HCT116 (cell line): ENCODE results near the gene PTPRO. TPM values are rescaled to one million over a fixed set of nuclear protein-coding genes. Genes with fewer than 3 reads are reported as not detected.

Experiments used
- ATAC-seq: fragments of 200-7000 bp; cut with Tn5 transposase; 2 replicates; pipeline ENCODE4 v1.9.1; 2020; ENCODE audit warnings: mild to moderate bottlenecking, moderate library complexity
- BruUV-seq: library from RNA; stranded (reverse); fragments of 400-500 nt; replicated peaks from 2 replicates; lab custom pipeline; 2021; lab: Mats Ljungman, UMichigan
- CTCF ChIA-PET: fragments of 300-600 bp; sonication (Branson Sonifier 250); formaldehyde crosslinking; loops from one replicate; lab custom pipeline; 2021; ENCODE audit warnings: antibody characterized with exemption; lab: Charles Lee
- POLR2A ChIA-PET: fragments of 300-600, 350-600 bp; sonication (Branson Sonifier 250); formaldehyde crosslinking; loops from one replicate; lab custom pipeline; 2021; ENCODE audit warnings: antibody characterized with exemption; lab: Charles Lee
- RAD21 ChIA-PET, 2 experiments: fragments of 300-600 bp; sonication (Branson Sonifier 250); formaldehyde crosslinking; loops; one replicate each; lab custom pipeline; 2023; ENCODE audit warnings: low total read pairs in 2 of 2; ENCODE audit not compliant: uncharacterized antibody in 2 of 2, unreplicated experiment in 2 of 2, low non-redundant PET in 1 of 2; lab: Charles Lee
- DNase-seq: peaks from one replicate; pipeline ENCODE4 v3.0.0-alpha.2; 2010; ENCODE audit warnings: low read depth, low spot score
- H2AFZ ChIP-seq: fragments of 200-600 bp; shearing (Covaris generic), sonication (generic); 2 replicates; pipeline ENCODE4 v1.6.1; 2017; ENCODE audit warnings: low read depth, mixed run types, mixed read lengths, antibody characterized with exemption, low read length; ENCODE audit not compliant: poor library complexity, severe bottlenecking
- H3K27ac ChIP-seq: 2 replicates; pipeline ENCODE4 v1.5.1; 2012; ENCODE audit warnings: low read depth, low read length
- H3K27me3 ChIP-seq: fragments of 200-600 bp; sonication (generic); 2 replicates; pipeline ENCODE4 v1.6.1; 2016; ENCODE audit warnings: mixed run types, low read length, mixed read lengths; ENCODE audit not compliant: insufficient read depth
- H3K36me3 ChIP-seq, 2 experiments: fragments of 200-500 bp in 1 of 2; fragments of 200-600 bp in 1 of 2; sonication (Bioruptor generic) in 1 of 2; sonication (generic) in 1 of 2; 2 replicates each; pipeline versions ENCODE4 v1.5.1 to v1.6.1; 2014 to 2016; ENCODE audit warnings: low read length in 2 of 2, inconsistent platforms in 1 of 2, mixed read lengths in 1 of 2, mixed run types in 1 of 2; ENCODE audit not compliant: insufficient read depth in 2 of 2, control insufficient read depth in 1 of 2
- H3K4me1 ChIP-seq, 2 experiments: fragments of 200-600 bp in 1 of 2; sonication (generic) in 1 of 2; 2 replicates each; pipeline versions ENCODE4 v1.5.1 to v1.6.1; 2012 to 2017; ENCODE audit warnings: low read length in 2 of 2, inconsistent platforms in 1 of 2, mild to moderate bottlenecking in 1 of 2, mixed read lengths in 1 of 2, mixed run types in 1 of 2, moderate library complexity in 1 of 2; ENCODE audit not compliant: insufficient read depth in 2 of 2, control insufficient read depth in 1 of 2
- H3K4me2 ChIP-seq: fragments of 200-600 bp; sonication (generic); 2 replicates; pipeline ENCODE4 v1.6.1; 2017; ENCODE audit warnings: mixed run types, low read length, mixed read lengths
- H3K4me3 ChIP-seq, 2 experiments: fragments of 200-600 bp in 1 of 2; sonication (generic) in 1 of 2; replicated peaks in 1 of 2; 2 replicates each; pipeline ENCODE4 v1.5.1; 2011 to 2016; ENCODE audit warnings: low read length in 2 of 2, control low read depth in 1 of 2, low read depth in 1 of 2, mild to moderate bottlenecking in 1 of 2, mixed read lengths in 1 of 2, mixed run types in 1 of 2
- H3K79me2 ChIP-seq: fragments of 200-600 bp; sonication (generic); 2 replicates; pipeline ENCODE4 v1.6.1; 2017; ENCODE audit warnings: mild to moderate bottlenecking, mixed run types, low read length, moderate library complexity, mixed read lengths; ENCODE audit not compliant: insufficient read depth
- H3K9ac ChIP-seq: fragments of 200-600 bp; sonication (generic); 2 replicates; pipeline ENCODE4 v1.6.1; 2016; ENCODE audit warnings: low read length, mixed read lengths
- H3K9me2 ChIP-seq: fragments of 200-600 bp; sonication (generic), shearing (Covaris generic); 2 replicates; pipeline ENCODE4 v1.6.1; 2017; ENCODE audit warnings: mixed run types, mild to moderate bottlenecking, moderate library complexity; ENCODE audit not compliant: insufficient read depth
- H3K9me3 ChIP-seq, 2 experiments: fragments of 200-500 bp in 1 of 2; fragments of 200-600 bp in 1 of 2; sonication (Bioruptor generic) in 1 of 2; sonication (generic) in 1 of 2; 2 replicates each; pipeline ENCODE4 v1.6.1; 2014 to 2017; ENCODE audit warnings: low read length in 2 of 2, mixed read lengths in 2 of 2, inconsistent platforms in 1 of 2, low read depth in 1 of 2, mild to moderate bottlenecking in 1 of 2, mixed run types in 1 of 2, moderate library complexity in 1 of 2; ENCODE audit not compliant: control insufficient read depth in 1 of 2, insufficient read depth in 1 of 2
- H4K20me1 ChIP-seq: fragments of 200-600 bp; sonication (generic), shearing (Covaris generic); 2 replicates; pipeline ENCODE4 v1.6.1; 2017; ENCODE audit warnings: mixed run types, mild to moderate bottlenecking, moderate library complexity; ENCODE audit not compliant: insufficient read depth
- CBX3 ChIP-seq: IDR thresholded peaks from 2 replicates; pipeline ENCODE4 v1.6.1; 2012; ENCODE audit warnings: low read depth
- EGR1 ChIP-seq: IDR thresholded peaks from 2 replicates; pipeline ENCODE4 v1.6.1; 2012; ENCODE audit warnings: low read depth
- EZH2 ChIP-seq: fragments of 200-600 bp; sonication (generic); IDR thresholded peaks from 2 replicates; pipeline ENCODE4 v1.6.1; 2017; ENCODE audit warnings: antibody characterized with exemption, mixed run types
- EZH2phosphoT487 ChIP-seq: fragments of 200-600 bp; IDR thresholded peaks from 2 replicates; pipeline ENCODE4 v1.6.1; 2018; ENCODE audit warnings: antibody characterized with exemption, borderline replicate concordance
- MAX ChIP-seq: IDR thresholded peaks from 2 replicates; pipeline ENCODE4 v1.6.1; 2012
- POLR2A ChIP-seq: IDR thresholded peaks from 2 replicates; pipeline ENCODE4 v1.7.0; 2011; ENCODE audit warnings: borderline replicate concordance; ENCODE audit not compliant: insufficient read depth, insufficient read length; ENCODE audit errors: extremely low read depth
- RAD21 ChIP-seq: IDR thresholded peaks from 2 replicates; pipeline ENCODE4 v1.6.1; 2012; ENCODE audit warnings: low read depth, mild to moderate bottlenecking
- REST ChIP-seq: IDR thresholded peaks from 2 replicates; pipeline ENCODE4 v1.6.1; 2012; ENCODE audit warnings: low read depth
- SRF ChIP-seq: IDR thresholded peaks from 2 replicates; pipeline ENCODE4 v1.6.1; 2012; ENCODE audit warnings: low read depth
- TCF7L2 ChIP-seq: IDR thresholded peaks from 2 replicates; pipeline ENCODE4 v1.7.0; 2011; ENCODE audit warnings: borderline replicate concordance, inconsistent platforms; ENCODE audit not compliant: insufficient read depth, insufficient read length; ENCODE audit errors: extremely low read depth
- YY1 ChIP-seq: IDR thresholded peaks from 2 replicates; pipeline ENCODE4 v1.6.1; 2011; ENCODE audit warnings: low read length, low read depth, moderate library complexity, mild to moderate bottlenecking; ENCODE audit not compliant: insufficient replicate concordance; ENCODE audit errors: extremely low read depth
- ZFX ChIP-seq: fragments of 450-650 bp; IDR thresholded peaks from 2 replicates; pipeline ENCODE4 v1.6.1; 2017
- ZNF274 ChIP-seq: fragments of 200-500 bp; sonication (Bioruptor generic); IDR thresholded peaks from 2 replicates; pipeline ENCODE4 v1.6.1; 2014; ENCODE audit warnings: mild to moderate bottlenecking, low read depth, low read length, inconsistent platforms
- intact Hi-C: fragments of 100-400 bp; cut with micrococcal nuclease; formaldehyde crosslinking; loops from 2 replicates; pipeline ENCODE4 v1.10.0; 2022
- total RNA-seq: library from RNA; stranded (reverse); gene quantifications from one replicate; pipeline ENCODE4 v1.2.1, GENCODE V29; 2021; ENCODE audit not compliant: unreplicated experiment

Gene PTPRO
- total RNA-seq, 1 experiment from 2014 or later, result not detected

GRCh38 chr12:15541996-15542631 lies 219.8 kb downstream of the PTPRO start:
- ChIA-PET POLR2A (no interaction called here), RAD21 (no interaction called here), CTCF (no interaction called here)
- no peak overlapping the region for H3K27ac ChIP-seq
- H3K27me3 ChIP-seq, result no peaks in the 10 kb centered on the region
- no peaks in the 10 kb centered on the region for H3K36me3 ChIP-seq
- no peak for ATAC-seq
- H3K9me2 ChIP-seq, result no peaks in the 10 kb centered on the region
- no peak overlapping the region for H3K9ac ChIP-seq
- H3K4me2 ChIP-seq, result no peak overlapping the region
- no peaks in the 10 kb centered on the region for H3K79me2 ChIP-seq
- H4K20me1 ChIP-seq, result no peaks in the 10 kb centered on the region
- H3K4me1 ChIP-seq, result no peaks in the 10 kb centered on the region
- no peak for DNase-seq
- H3K9me3 ChIP-seq, result no peaks in the 10 kb centered on the region
- intact Hi-C loops, result no loop called here
- BruUV-seq, result no TSS peak
- TF ChIP-seq YY1, result no peak
- no peak for TF ChIP-seq MAX
- TF ChIP-seq TCF7L2, result no peak
- TF ChIP-seq EZH2, result no peak
- TF ChIP-seq SRF, result no peak
- no peak for TF ChIP-seq ZNF274
- TF ChIP-seq RAD21, result no peak
- H2AFZ ChIP-seq, result no peak overlapping the region
- no peak overlapping the region for H3K4me3 ChIP-seq

DNA sequence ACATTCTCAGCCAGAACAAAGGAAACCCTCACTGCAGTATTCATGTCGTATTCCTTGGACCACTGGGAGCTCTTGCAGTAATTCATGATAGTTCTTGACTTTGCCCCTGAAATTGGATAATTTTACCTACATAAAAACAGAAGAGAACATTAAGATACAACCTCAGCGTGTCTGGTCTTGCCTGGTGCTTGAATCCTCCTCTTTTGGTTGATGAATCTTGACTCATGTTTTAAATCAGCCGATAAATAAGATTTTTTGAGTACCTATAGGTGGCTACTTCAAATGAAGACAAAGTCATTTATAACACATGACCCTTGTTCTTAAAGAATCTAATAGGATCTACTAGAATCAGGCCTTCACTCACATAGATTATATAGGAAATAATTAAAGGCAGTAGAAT lies 221.0 kb downstream of the PTPRO start:
- no peaks in the 10 kb centered on the region for H3K36me3 ChIP-seq
- no peak overlapping the region for H3K4me3 ChIP-seq
- CTCF ChIA-PET, result interaction anchor here (1.1 kb wide), 1 partner anchor 11 kb away, joined by 3 read pairs; no protein-coding TSS in a partner anchor

More for the DNA sequence above, 221.0 kb downstream of the PTPRO start:
- Histone ChIP-seq H3K9me2 (no peaks in the 10 kb centered on the region), H3K9me3 (no peaks in the 10 kb centered on the region), H3K27me3 (no peaks in the 10 kb centered on the region), H3K79me2 (no peaks in the 10 kb centered on the region), H2AFZ (no peak overlapping the region), H3K4me2 (no peak overlapping the region), H3K4me1 (no peaks in the 10 kb centered on the region), H4K20me1 (no peaks in the 10 kb centered on the region), H3K9ac (no peak overlapping the region), H3K27ac (no peak overlapping the region)
- TF ChIP-seq MAX (no peak), ZNF274 (no peak), REST (no peak), EGR1 (no peak), RAD21 (no peak), EZH2phosphoT487 (no peak), CBX3 (no peak), ZFX (no peak), POLR2A (no peak)
- DNase-seq, result no peak
- intact Hi-C loops, result no loop called here
- RAD21 ChIA-PET, result no interaction called here
- POLR2A ChIA-PET, result no interaction called here
- ATAC-seq, result no peak
- no TSS peak for BruUV-seq
